ENCODE measurements around the gene FRRS1.

DNA sequence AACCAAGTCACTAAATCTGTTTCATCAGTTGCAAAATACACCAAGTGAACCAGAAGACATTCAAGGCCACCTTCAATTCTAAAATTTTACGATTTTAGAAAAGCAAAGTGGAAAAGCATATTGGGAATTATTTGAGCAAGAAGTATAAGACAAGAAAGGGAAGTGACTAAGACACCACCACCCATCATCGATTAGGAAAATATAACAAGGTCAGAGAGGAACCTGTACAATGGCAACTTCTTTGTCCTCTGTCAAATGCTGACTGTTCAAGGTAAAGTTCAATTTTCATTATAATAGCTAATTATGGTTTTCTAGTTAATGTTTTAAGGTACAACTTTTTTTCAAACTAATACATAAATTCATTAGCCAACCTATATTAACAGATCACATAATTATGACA lies 10.8 kb downstream of the FRRS1 start:
- no peak for TF ChIP-seq POLR2AphosphoS5 (IDR thresholded peaks at IDR 0.05; ENCODE audit: low read depth, low read length)
- no peak for TF ChIP-seq POLR2A (IDR thresholded peaks at IDR 0.05; ENCODE audit: low read depth, low read length)
